ENCODE results near the gene TYK2. TPM values are rescaled to one million over a fixed set of nuclear protein-coding genes. Genes with fewer than 3 reads are reported as not detected.
A peak's percentile ranks its signal among the peaks of the same experiment; 100 is the strongest.

Gene TYK2
- total and polyA plus RNA-seq, 9 of the 15 experiments (the other 6 are each of a cell fraction or from before 2014, with no cell fraction given): 15.0 to 182 (median 85.9) TPM

GRCh38 chr19:10420444-10421239 is 40.3 kb upstream of the TYK2 start, which contains the start of gene PDE4A (continued):
- TF ChIP-seq HDAC2 (IDR thresholded peaks at IDR 0.05): peak; percentile 40; the same call in 1 of the 2 replicates
- no peak for TF ChIP-seq ZNF384 (IDR thresholded peaks at IDR 0.05; ENCODE audit: low read depth, low read length)
- no peak for TF ChIP-seq SMAD2 (IDR thresholded peaks at IDR 0.05; ENCODE audit: low read depth, low read length)
- TF ChIP-seq PCBP1 (IDR thresholded peaks at IDR 0.05; ENCODE audit: low read depth, low read length, poor library complexity, severe bottlenecking): peak; percentile 52
- no peak for TF ChIP-seq ZNF75A (CRISPR knock-in tag; IDR thresholded peaks at IDR 0.05)
- TF ChIP-seq, protein P1, sequence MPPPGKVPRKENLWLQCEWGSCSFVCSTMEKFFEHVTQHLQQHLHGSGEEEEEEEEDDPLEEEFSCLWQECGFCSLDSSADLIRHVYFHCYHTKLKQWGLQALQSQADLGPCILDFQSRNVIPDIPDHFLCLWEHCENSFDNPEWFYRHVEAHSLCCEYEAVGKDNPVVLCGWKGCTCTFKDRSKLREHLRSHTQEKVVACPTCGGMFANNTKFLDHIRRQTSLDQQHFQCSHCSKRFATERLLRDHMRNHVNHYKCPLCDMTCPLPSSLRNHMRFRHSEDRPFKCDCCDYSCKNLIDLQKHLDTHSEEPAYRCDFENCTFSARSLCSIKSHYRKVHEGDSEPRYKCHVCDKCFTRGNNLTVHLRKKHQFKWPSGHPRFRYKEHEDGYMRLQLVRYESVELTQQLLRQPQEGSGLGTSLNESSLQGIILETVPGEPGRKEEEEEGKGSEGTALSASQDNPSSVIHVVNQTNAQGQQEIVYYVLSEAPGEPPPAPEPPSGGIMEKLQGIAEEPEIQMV (tag; conservative IDR thresholded peaks at IDR 0.05; ENCODE audit: low read depth): no peak
- TF ChIP-seq ZNF551 (CRISPR knock-in tag; IDR thresholded peaks at IDR 0.05): no peak
- TF ChIP-seq, protein P2, sequence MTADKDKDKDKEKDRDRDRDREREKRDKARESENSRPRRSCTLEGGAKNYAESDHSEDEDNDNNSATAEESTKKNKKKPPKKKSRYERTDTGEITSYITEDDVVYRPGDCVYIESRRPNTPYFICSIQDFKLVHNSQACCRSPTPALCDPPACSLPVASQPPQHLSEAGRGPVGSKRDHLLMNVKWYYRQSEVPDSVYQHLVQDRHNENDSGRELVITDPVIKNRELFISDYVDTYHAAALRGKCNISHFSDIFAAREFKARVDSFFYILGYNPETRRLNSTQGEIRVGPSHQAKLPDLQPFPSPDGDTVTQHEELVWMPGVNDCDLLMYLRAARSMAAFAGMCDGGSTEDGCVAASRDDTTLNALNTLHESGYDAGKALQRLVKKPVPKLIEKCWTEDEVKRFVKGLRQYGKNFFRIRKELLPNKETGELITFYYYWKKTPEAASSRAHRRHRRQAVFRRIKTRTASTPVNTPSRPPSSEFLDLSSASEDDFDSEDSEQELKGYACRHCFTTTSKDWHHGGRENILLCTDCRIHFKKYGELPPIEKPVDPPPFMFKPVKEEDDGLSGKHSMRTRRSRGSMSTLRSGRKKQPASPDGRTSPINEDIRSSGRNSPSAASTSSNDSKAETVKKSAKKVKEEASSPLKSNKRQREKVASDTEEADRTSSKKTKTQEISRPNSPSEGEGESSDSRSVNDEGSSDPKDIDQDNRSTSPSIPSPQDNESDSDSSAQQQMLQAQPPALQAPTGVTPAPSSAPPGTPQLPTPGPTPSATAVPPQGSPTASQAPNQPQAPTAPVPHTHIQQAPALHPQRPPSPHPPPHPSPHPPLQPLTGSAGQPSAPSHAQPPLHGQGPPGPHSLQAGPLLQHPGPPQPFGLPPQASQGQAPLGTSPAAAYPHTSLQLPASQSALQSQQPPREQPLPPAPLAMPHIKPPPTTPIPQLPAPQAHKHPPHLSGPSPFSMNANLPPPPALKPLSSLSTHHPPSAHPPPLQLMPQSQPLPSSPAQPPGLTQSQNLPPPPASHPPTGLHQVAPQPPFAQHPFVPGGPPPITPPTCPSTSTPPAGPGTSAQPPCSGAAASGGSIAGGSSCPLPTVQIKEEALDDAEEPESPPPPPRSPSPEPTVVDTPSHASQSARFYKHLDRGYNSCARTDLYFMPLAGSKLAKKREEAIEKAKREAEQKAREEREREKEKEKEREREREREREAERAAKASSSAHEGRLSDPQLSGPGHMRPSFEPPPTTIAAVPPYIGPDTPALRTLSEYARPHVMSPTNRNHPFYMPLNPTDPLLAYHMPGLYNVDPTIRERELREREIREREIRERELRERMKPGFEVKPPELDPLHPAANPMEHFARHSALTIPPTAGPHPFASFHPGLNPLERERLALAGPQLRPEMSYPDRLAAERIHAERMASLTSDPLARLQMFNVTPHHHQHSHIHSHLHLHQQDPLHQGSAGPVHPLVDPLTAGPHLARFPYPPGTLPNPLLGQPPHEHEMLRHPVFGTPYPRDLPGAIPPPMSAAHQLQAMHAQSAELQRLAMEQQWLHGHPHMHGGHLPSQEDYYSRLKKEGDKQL (CRISPR knock-in tag; IDR thresholded peaks at IDR 0.05; ENCODE audit: borderline replicate concordance): no peak
- no peak for TF ChIP-seq DMBX1 (CRISPR knock-in tag; IDR thresholded peaks at IDR 0.05; ENCODE audit: borderline replicate concordance)
- TF ChIP-seq ELF1 (tag; IDR thresholded peaks at IDR 0.05): no peak
- TF ChIP-seq HNRNPLL (IDR thresholded peaks at IDR 0.05; ENCODE audit: low read depth, low read length, poor library complexity, severe bottlenecking): peak; percentile 69
- TF ChIP-seq EHMT2 (IDR thresholded peaks at IDR 0.05): no peak
- TF ChIP-seq SIN3A (IDR thresholded peaks at IDR 0.05; ENCODE audit: borderline replicate concordance in 2 of 2, control insufficient read depth in 1 of 2, low read depth in 2 of 2, low read length in 2 of 2): 0 out of 4 replicates have a peak, but pooled peaks of 1 of the 2 experiments have one; percentile 6
- no peak for TF ChIP-seq TAF7 (tag; IDR thresholded peaks at IDR 0.05)
- peak in 1 of 2 experiments; percentile 72; a peak in 2 of 4 replicates for TF ChIP-seq HDAC1 (IDR thresholded peaks at IDR 0.05)
- no peak; the same call in 1 of the 2 replicates for TF ChIP-seq BRD4 (IDR thresholded peaks at IDR 0.05)
- TF ChIP-seq DLX4 (CRISPR knock-in tag; IDR thresholded peaks at IDR 0.05): no peak
- TF ChIP-seq SMC3 (conservative IDR thresholded peaks at IDR 0.05; ENCODE audit: insufficient read depth, low read depth, low read length): no peak
- no peak for TF ChIP-seq PPARD (CRISPR knock-in tag; IDR thresholded peaks at IDR 0.05)
- TF ChIP-seq ZSCAN32 (CRISPR knock-in tag; IDR thresholded peaks at IDR 0.05): no peak
- TF ChIP-seq SIRT6 (IDR thresholded peaks at IDR 0.05; ENCODE audit: low read depth, low read length): no peak

All from K562 (cell line).